GM06990 (cell line): ENCODE measurements around the gene ABCG2.

ENCODE experiments used
- DNase-seq: peaks from one replicate; pipeline ENCODE4 v3.0.0-alpha.2; 2011; ENCODE audit not compliant: insufficient read length; ENCODE audit errors: extremely low read depth
- H3K27me3 ChIP-seq: replicated peaks from 2 replicates; pipeline ENCODE4 v1.6.0; 2011; ENCODE audit warnings: low read length; ENCODE audit not compliant: control insufficient read depth, insufficient read depth
- H3K36me3 ChIP-seq: 2 replicates; pipeline ENCODE4 v1.5.1; 2011; ENCODE audit warnings: low read length; ENCODE audit not compliant: control insufficient read depth, insufficient read depth
- H3K4me3 ChIP-seq: replicated peaks from 2 replicates; pipeline ENCODE4 v1.5.1; 2011; ENCODE audit warnings: low read depth, mild to moderate bottlenecking, control low read depth, low read length
- TF ChIP-seq, protein P1 (sequence below): IDR thresholded peaks from 2 replicates; pipeline ENCODE4 v1.5.1; 2011; ENCODE audit warnings: low read length, control low read depth, mild to moderate bottlenecking, inconsistent platforms; ENCODE audit not compliant: insufficient read depth, poor library complexity, severe bottlenecking

The ABCG2 gene

GRCh38 chr4:88138561-88138960 is 19.9 kb downstream of the ABCG2 start:
- no peak for DNase-seq
- TF ChIP-seq, protein P1, sequence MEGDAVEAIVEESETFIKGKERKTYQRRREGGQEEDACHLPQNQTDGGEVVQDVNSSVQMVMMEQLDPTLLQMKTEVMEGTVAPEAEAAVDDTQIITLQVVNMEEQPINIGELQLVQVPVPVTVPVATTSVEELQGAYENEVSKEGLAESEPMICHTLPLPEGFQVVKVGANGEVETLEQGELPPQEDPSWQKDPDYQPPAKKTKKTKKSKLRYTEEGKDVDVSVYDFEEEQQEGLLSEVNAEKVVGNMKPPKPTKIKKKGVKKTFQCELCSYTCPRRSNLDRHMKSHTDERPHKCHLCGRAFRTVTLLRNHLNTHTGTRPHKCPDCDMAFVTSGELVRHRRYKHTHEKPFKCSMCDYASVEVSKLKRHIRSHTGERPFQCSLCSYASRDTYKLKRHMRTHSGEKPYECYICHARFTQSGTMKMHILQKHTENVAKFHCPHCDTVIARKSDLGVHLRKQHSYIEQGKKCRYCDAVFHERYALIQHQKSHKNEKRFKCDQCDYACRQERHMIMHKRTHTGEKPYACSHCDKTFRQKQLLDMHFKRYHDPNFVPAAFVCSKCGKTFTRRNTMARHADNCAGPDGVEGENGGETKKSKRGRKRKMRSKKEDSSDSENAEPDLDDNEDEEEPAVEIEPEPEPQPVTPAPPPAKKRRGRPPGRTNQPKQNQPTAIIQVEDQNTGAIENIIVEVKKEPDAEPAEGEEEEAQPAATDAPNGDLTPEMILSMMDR = no peak

DNA sequence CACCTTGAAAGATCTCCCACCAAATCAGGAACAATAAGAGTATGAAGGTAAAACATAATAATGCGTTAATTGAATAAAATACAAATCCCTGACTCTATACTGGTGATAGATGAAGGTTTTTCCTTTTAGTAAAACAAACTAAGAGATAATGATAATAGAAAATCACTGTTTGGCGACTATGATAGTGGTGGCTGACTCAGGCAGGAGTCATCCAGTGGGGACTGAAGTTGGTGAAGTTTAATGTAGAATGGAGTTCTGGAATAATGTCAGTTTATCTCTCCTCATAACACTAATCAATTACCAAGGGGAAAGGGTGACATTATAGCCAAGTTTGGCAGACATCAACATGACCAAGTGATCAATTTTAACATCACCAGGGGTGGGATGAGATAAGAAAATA is 21.3 kb downstream of the ABCG2 start:
- no peak for DNase-seq
- H3K4me3 ChIP-seq = no peak overlapping the region
- H3K36me3 ChIP-seq = no peaks in the 10 kb centered on the region
- no peaks in the 10 kb centered on the region for H3K27me3 ChIP-seq
- TF ChIP-seq, protein P1 = no peak

More at GRCh38 chr4:88138561-88138960, 19.9 kb downstream of the ABCG2 start:
- Histone ChIP-seq H3K4me3 (no peak overlapping the region), H3K36me3 (no peaks in the 10 kb centered on the region), H3K27me3 (no peaks in the 10 kb centered on the region)

- no peak for DNase-seq
- Histone ChIP-seq H3K36me3 (no peaks in the 10 kb centered on the region), H3K27me3 (no peaks in the 10 kb centered on the region), H3K4me3 (no peak overlapping the region)
- TF ChIP-seq, protein P1 = no peak
Observed at GRCh38 chr4:88136249-88136648, 22.2 kb downstream of the ABCG2 start.

DNA sequence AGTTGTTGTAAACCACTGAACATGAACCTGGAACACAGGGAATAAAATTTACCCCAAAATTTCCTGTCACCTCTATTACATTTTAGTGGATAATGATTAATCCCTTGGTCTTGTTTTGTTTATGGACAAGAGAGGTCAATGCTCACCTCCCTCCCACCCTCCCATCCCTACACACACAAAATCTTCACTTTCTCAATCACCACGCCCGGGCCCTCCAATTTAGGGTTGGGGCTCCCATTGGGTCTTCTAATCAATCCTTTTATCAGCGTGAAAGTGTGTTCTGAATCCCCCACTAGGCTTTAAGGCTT is 23.1 kb downstream of the ABCG2 start:
- H3K27me3 ChIP-seq = no peaks in the 10 kb centered on the region
- no peak for DNase-seq
- TF ChIP-seq, protein P1 = no peak

DNA sequence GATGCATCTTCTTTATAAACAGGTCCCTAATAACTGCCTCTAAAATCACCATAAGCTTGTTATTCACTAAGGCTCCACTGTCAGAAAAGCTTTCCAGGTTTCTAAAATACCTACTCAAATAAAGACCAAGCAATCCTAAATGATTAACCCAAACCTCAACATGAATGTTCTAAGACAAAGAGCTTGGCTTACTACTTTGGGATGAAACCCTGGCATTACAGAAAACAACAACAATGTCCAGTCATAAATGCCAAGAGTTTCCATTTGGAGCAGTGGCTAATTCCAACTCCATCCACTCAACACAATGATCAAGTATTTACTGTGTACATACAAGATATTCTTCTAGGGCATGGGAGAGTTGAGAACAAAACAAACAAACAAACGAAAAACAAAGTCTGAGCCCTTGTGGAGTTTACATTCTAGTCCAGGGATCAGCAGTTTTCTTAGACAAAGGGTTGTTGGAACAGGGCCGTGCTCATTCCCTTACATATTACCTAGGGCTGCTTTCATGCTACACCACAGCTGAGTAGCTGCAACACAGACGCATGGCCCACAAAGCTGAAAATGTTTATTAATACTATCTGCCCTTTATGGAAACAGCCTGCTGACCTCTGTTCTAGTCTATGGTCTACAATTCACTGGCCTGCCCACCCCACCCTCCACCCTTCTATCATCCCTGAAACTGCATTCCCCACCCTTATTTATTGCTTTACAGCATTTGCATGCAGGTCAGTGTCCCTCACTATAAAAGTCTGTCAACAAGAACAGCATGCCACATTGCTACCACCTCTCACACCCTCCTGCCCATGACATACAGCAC is 23.7 kb downstream of the ABCG2 start:
- Histone ChIP-seq H3K27me3 (no peaks in the 10 kb centered on the region), H3K4me3 (no peak overlapping the region), H3K36me3 (no peaks in the 10 kb centered on the region)
- TF ChIP-seq, protein P1 = no peak
- no peak for DNase-seq

More for the DNA sequence above, 23.1 kb downstream of the ABCG2 start:
- Histone ChIP-seq H3K4me3 (no peak overlapping the region), H3K36me3 (no peaks in the 10 kb centered on the region)
